ENCODE data around the gene COL6A3. TPM values are rescaled to one million over a fixed set of nuclear protein-coding genes. Genes with fewer than 3 reads are reported as not detected.
A peak's percentile ranks its signal among the peaks of the same experiment; 100 is the strongest.

COL6A3 gene
- total RNA-seq, 1 donor from 2014 or later = 645 TPM

GRCh38 chr2:237441605-237442274, 27.8 kb upstream of the COL6A3 start:
- DNase-seq (ENCODE audit: low spot score in 2 of 2, unreplicated experiment in 2 of 2) = no peak
- TF ChIP-seq, protein P1, sequence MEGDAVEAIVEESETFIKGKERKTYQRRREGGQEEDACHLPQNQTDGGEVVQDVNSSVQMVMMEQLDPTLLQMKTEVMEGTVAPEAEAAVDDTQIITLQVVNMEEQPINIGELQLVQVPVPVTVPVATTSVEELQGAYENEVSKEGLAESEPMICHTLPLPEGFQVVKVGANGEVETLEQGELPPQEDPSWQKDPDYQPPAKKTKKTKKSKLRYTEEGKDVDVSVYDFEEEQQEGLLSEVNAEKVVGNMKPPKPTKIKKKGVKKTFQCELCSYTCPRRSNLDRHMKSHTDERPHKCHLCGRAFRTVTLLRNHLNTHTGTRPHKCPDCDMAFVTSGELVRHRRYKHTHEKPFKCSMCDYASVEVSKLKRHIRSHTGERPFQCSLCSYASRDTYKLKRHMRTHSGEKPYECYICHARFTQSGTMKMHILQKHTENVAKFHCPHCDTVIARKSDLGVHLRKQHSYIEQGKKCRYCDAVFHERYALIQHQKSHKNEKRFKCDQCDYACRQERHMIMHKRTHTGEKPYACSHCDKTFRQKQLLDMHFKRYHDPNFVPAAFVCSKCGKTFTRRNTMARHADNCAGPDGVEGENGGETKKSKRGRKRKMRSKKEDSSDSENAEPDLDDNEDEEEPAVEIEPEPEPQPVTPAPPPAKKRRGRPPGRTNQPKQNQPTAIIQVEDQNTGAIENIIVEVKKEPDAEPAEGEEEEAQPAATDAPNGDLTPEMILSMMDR (IDR thresholded peaks at IDR 0.05; ENCODE audit: unreplicated experiment) = no peak
- Mint-ChIP-seq H3K4me1 (peaks cover 35% of the 10 kb centered on the region), H3K9me3 (no peaks in the 10 kb centered on the region), H3K27me3 (ENCODE audit: low read depth) (peaks cover 9% of the 10 kb centered on the region), H3K4me3 (no peak overlapping the region), H3K36me3 (no peaks in the 10 kb centered on the region), H3K27ac (peak overlapping the region; percentile 75)

- TF ChIP-seq, protein P1 (IDR thresholded peaks at IDR 0.05; ENCODE audit: unreplicated experiment) = no peak
- H3K27me3 Mint-ChIP-seq (ENCODE audit: low read depth) = peaks cover 9% of the 10 kb centered on the region
- H3K9me3 Mint-ChIP-seq = no peaks in the 10 kb centered on the region
- no peak for DNase-seq (ENCODE audit: low spot score in 2 of 2, unreplicated experiment in 2 of 2)
- no peaks in the 10 kb centered on the region for H3K36me3 Mint-ChIP-seq
- H3K4me1 Mint-ChIP-seq = peaks cover 39% of the 10 kb centered on the region
- no peak overlapping the region for H3K4me3 Mint-ChIP-seq
- peak overlapping the region; percentile 75 for H3K27ac Mint-ChIP-seq
Measured at GRCh38 chr2:237440819-237441281, 26.9 kb upstream of the COL6A3 start.

- TF ChIP-seq, protein P1 (IDR thresholded peaks at IDR 0.05; ENCODE audit: unreplicated experiment) = no peak
- Mint-ChIP-seq H3K27me3 (ENCODE audit: low read depth) (peaks cover 9% of the 10 kb centered on the region), H3K27ac (no peak overlapping the region), H3K9me3 (no peaks in the 10 kb centered on the region), H3K4me1 (peaks cover 48% of the 10 kb centered on the region), H3K4me3 (no peak overlapping the region), H3K36me3 (no peaks in the 10 kb centered on the region)
- DNase-seq (ENCODE audit: low spot score in 2 of 2, unreplicated experiment in 2 of 2) = no peak
Measured at GRCh38 chr2:237438080-237438940, 24.3 kb upstream of the COL6A3 start.

DNA sequence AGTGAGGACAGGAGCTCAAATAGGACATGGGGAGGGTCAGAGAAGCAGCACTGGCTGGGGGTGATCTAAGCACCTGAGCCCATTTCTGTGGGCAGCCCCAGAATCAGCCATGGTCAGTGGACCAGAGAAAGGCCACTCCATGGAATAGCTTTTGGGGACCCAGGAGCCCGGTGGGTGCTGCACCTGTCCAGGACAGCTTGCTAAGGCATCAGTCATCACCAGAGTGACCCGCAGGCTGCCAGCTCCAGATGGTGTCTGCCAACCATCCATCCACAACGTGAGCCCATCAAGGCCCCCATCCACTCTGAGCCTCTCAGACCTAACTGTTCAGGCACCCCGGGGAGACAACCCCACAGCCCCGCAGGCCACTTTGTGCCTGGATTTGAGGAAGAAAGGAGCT, 23.6 kb upstream of the COL6A3 start:
- TF ChIP-seq, protein P1 (IDR thresholded peaks at IDR 0.05; ENCODE audit: unreplicated experiment) = no peak
- H3K4me1 Mint-ChIP-seq = peaks cover 51% of the 10 kb centered on the region
- no peak for DNase-seq (ENCODE audit: low spot score in 2 of 2, unreplicated experiment in 2 of 2)
- H3K4me3 Mint-ChIP-seq = no peak overlapping the region
- peaks cover 4% of the 10 kb centered on the region for H3K27me3 Mint-ChIP-seq (ENCODE audit: low read depth)
- H3K36me3 Mint-ChIP-seq = no peaks in the 10 kb centered on the region
- no peaks in the 10 kb centered on the region for H3K9me3 Mint-ChIP-seq
- H3K27ac Mint-ChIP-seq = no peak overlapping the region

GRCh38 chr2:237435844-237436587, 22.1 kb upstream of the COL6A3 start:
- Mint-ChIP-seq H3K9me3 (no peaks in the 10 kb centered on the region), H3K4me3 (no peak overlapping the region), H3K27me3 (ENCODE audit: low read depth) (no peaks in the 10 kb centered on the region), H3K36me3 (no peaks in the 10 kb centered on the region), H3K27ac (peak overlapping the region; percentile 54), H3K4me1 (peaks cover 43% of the 10 kb centered on the region)
- TF ChIP-seq, protein P1 (IDR thresholded peaks at IDR 0.05; ENCODE audit: unreplicated experiment) = no peak
- no peak for DNase-seq (ENCODE audit: low spot score in 2 of 2, unreplicated experiment in 2 of 2)
